Measurements from ENCODE around the gene TAS2R41. TPM values are rescaled to one million over a fixed set of nuclear protein-coding genes. Genes with fewer than 3 reads are reported as not detected.
"Not testable (repeated sequence)": the region's sequence is repeated elsewhere in the genome, so short reads cannot be mapped to it uniquely, and the experiment has no call there.

TAS2R41 gene
- total RNA-seq, 2 donors from 2014 or later = not detected

DNA sequence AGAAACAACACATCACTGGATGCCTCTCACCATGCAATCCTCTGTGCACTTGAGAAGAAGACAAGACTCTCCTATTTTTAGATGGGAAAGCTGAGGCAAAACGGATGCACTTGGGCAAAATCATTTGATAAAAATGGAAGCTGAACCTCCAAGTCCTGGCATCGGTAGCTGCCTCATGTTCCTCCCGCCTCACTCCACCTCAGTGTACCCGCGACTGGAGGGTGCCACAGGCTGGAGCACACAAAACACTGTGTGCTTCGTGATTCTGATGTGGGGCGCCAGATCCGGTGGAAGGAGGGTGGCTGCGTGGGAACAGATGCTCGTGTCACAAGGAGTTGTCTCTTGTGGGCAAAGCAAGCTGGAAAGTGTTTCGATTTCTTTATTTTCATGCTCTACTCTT is 41.3 kb downstream of the TAS2R41 start:
- no peak overlapping the region for H3K27ac ChIP-seq
- no peaks in the 10 kb centered on the region for H3K4me1 ChIP-seq
- no peak for DNase-seq
- no peaks in the 10 kb centered on the region for H3K36me3 ChIP-seq
- TF ChIP-seq, protein P1, sequence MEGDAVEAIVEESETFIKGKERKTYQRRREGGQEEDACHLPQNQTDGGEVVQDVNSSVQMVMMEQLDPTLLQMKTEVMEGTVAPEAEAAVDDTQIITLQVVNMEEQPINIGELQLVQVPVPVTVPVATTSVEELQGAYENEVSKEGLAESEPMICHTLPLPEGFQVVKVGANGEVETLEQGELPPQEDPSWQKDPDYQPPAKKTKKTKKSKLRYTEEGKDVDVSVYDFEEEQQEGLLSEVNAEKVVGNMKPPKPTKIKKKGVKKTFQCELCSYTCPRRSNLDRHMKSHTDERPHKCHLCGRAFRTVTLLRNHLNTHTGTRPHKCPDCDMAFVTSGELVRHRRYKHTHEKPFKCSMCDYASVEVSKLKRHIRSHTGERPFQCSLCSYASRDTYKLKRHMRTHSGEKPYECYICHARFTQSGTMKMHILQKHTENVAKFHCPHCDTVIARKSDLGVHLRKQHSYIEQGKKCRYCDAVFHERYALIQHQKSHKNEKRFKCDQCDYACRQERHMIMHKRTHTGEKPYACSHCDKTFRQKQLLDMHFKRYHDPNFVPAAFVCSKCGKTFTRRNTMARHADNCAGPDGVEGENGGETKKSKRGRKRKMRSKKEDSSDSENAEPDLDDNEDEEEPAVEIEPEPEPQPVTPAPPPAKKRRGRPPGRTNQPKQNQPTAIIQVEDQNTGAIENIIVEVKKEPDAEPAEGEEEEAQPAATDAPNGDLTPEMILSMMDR (IDR thresholded peaks at IDR 0.05) = no peak
- no peaks in the 10 kb centered on the region for H3K9me3 ChIP-seq
- intact Hi-C loops (cut with DNase I) = no loop called here
- no peaks in the 10 kb centered on the region for H3K27me3 ChIP-seq
- no peak overlapping the region for H3K9ac ChIP-seq (ENCODE audit: low read depth in 2 of 2, low read length in 2 of 2)
- no peak overlapping the region for H3K4me3 ChIP-seq

DNA sequence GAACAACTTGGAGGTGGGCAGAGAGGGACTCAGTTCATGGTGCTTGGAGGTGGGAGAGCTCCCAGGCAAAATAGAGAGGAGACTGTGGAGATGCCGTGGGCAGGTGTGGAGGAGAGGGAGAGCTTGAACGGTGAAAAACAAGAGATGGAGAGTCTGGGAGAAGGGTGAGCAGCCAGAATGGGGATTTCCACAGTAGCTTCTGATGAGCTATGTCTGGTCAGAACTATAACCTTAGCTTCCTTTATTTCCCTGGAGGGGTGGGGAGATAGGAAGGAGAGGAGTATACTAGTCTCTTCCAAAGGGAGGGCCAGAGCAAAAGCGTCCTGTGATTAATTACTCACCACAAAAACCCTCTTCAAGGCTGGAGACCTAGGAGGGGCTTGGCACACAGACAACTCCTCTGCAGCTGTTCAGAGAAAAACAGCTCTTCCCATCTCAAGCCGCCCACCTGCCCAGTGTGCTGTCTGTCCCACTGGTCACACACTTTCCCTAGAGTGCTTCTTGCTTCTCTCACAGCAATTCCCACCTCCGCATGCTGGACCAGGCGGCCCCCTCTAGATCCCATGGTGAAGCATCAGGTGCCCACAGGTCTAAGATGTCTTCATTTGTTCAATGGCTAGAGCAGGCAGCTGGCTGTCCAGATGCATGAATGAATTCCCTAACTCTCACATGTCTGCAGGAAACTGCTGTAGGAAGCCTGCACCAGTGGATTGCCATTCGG is 41.9 kb downstream of the TAS2R41 start:
- Histone ChIP-seq H3K27ac (no peak overlapping the region), H3K9me3 (no peaks in the 10 kb centered on the region), H3K4me3 (no peak overlapping the region), H3K4me1 (no peaks in the 10 kb centered on the region), H3K27me3 (no peaks in the 10 kb centered on the region), H3K36me3 (no peaks in the 10 kb centered on the region), H3K9ac (ENCODE audit: low read depth in 2 of 2, low read length in 2 of 2) (no peak overlapping the region)
- intact Hi-C loops (cut with DNase I) = no loop called here
- TF ChIP-seq, protein P1 (IDR thresholded peaks at IDR 0.05) = no peak
- DNase-seq = no peak

DNA sequence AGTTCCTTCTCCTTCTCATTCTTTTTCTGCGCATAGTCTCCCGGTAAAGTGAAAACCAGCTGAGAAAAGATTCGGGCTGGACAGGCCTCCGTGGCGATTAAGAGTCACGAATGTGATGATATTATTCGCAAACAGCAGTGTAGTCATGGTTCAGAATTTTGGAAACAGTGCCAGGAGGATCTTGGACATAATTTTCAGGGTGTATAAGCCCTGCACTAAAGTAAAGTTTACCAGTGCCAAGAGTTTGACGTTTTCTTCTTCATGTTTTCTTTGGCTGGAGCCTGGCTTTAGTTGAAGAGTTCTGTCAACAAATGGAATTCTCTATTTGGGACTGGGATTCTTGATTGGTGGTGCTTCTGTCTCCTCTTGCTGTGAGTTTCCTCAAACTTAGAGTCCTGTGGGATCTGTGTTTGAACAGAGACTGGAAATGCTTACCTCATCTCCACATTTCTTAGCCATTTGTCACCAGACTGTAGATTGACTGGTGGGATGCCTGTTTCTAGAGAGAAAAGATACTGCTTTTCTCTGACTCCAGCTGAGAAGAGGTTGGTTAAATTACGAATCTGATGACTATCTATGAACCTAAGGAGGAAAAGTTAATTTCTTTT is 44.7 kb downstream of the TAS2R41 start:
- H3K9me3 ChIP-seq; H3K4me1 ChIP-seq; H3K4me3 ChIP-seq; intact Hi-C loops (cut with DNase I); DNase-seq; H3K36me3 ChIP-seq; H3K27ac ChIP-seq; H3K27me3 ChIP-seq; H3K9ac ChIP-seq (ENCODE audit: low read depth in 2 of 2, low read length in 2 of 2): not testable (repeated sequence)

Other genes starting within 250 kb of the TAS2R41 start
- 100 to 1,000 TPM; 210 to 272 TPM for gene GSTK1, start 214.4 kb upstream of the TAS2R41 start, total RNA-seq
- gene TMEM139, start 192.9 kb upstream of the TAS2R41 start, total RNA-seq = 10 to 100 TPM; 18.4 to 27.2 TPM
- gene CASP2, start 189.5 kb upstream of the TAS2R41 start, total RNA-seq = 10 to 100 TPM; 33.9 to 47.0 TPM
- not detected for gene CLCN1, start 161.8 kb upstream of the TAS2R41 start, total RNA-seq
- 1 to 10 TPM in 1 of 2 donors, under 1 TPM in 1; 0.40 to 1.8 TPM for gene FAM131B, start 115.2 kb upstream of the TAS2R41 start, total RNA-seq
- 100 to 1,000 TPM in 1 of 2 donors, 10 to 100 TPM in 1; 54.9 to 110 TPM for gene ZYX, start 96.5 kb upstream of the TAS2R41 start, total RNA-seq
- 10 to 100 TPM; 16.0 to 18.4 TPM for gene EPHA1, start 69.0 kb upstream of the TAS2R41 start, total RNA-seq
- gene TAS2R60, start 34.4 kb upstream of the TAS2R41 start, total RNA-seq = not detected
- gene CTAGE15, start 93.9 kb downstream of the TAS2R41 start, total RNA-seq = 1 to 10 TPM; 1.3 to 2.0 TPM
- gene TCAF2, start 143.1 kb downstream of the TAS2R41 start, total RNA-seq = 1 to 10 TPM in 1 of 2 donors, under 1 TPM in 1; 0.32 to 1.4 TPM

All from colonic mucosa (tissue), 4 donors.